A673 (cell line): Measurements from ENCODE around the gene NELL1. TPM values are rescaled to one million over a fixed set of nuclear protein-coding genes. Genes with fewer than 3 reads are reported as not detected.

Experiments used
- BruUV-seq: library from RNA; stranded (reverse); fragments of 400-500 nt; replicated peaks from 2 replicates; lab custom pipeline; 2021; lab: Mats Ljungman, UMichigan
- CTCF ChIA-PET: fragments of 300-600 bp; sonication (Branson Sonifier 250); formaldehyde crosslinking; loops from one replicate; lab custom pipeline; 2022; ENCODE audit warnings: antibody characterized with exemption; lab: Charles Lee
- POLR2A ChIA-PET: fragments of 300-600 bp; sonication (Branson Sonifier 250); formaldehyde crosslinking; loops from one replicate; lab custom pipeline; 2022; ENCODE audit warnings: antibody characterized with exemption; ENCODE audit not compliant: low non-redundant PET; lab: Charles Lee
- DNase-seq: peaks from one replicate; pipeline ENCODE4 v3.0.0-alpha.2; 2015; ENCODE audit warnings: low spot score
- H3K27ac ChIP-seq: fragments of 200-600 bp; sonication (generic); 2 replicates; pipeline ENCODE4 v1.5.1; 2016; ENCODE audit warnings: mixed run types, low read depth, mild to moderate bottlenecking, mixed read lengths, antibody characterized with exemption, low read length; ENCODE audit not compliant: poor library complexity, severe bottlenecking
- H3K27me3 ChIP-seq: fragments of 200-600 bp; sonication (generic); replicated peaks from 2 replicates; pipeline ENCODE4 v1.6.1; 2017; ENCODE audit warnings: mixed run types, low read depth, mild to moderate bottlenecking, mixed read lengths, antibody characterized with exemption, low read length; ENCODE audit not compliant: insufficient read depth, poor library complexity
- H3K36me3 ChIP-seq: fragments of 200-600 bp; sonication (generic); 2 replicates; pipeline ENCODE4 v1.6.1; 2016; ENCODE audit warnings: mixed run types, mild to moderate bottlenecking, mixed read lengths, antibody characterized with exemption, low read length; ENCODE audit not compliant: insufficient read depth, poor library complexity, severe bottlenecking
- H3K4me1 ChIP-seq: fragments of 200-600 bp; sonication (generic); 2 replicates; pipeline ENCODE4 v1.6.1; 2017; ENCODE audit warnings: mixed run types, mild to moderate bottlenecking, mixed read lengths, antibody characterized with exemption, low read length; ENCODE audit not compliant: insufficient read depth, poor library complexity, severe bottlenecking
- H3K4me3 ChIP-seq: fragments of 200-600 bp; sonication (generic); 2 replicates; pipeline ENCODE4 v1.5.1; 2016; ENCODE audit warnings: low read depth, mixed run types, mild to moderate bottlenecking, mixed read lengths, low read length; ENCODE audit not compliant: poor library complexity, severe bottlenecking
- H3K9me3 ChIP-seq: fragments of 200-600 bp; sonication (generic); 2 replicates; pipeline ENCODE4 v1.6.1; 2016; ENCODE audit warnings: mixed run types, low read depth, mild to moderate bottlenecking, mixed read lengths, antibody characterized with exemption, low read length; ENCODE audit not compliant: poor library complexity, severe bottlenecking
- CTCF ChIP-seq: fragments of 300-800, 200-600 bp; sonication (generic); conservative IDR thresholded peaks from 2 replicates; pipeline ENCODE4 v1.5.1; 2017; ENCODE audit warnings: low read depth, mild to moderate bottlenecking, antibody characterized with exemption, low read length, moderate library complexity, mixed read lengths
- EZH2 ChIP-seq: fragments of 200-600 bp; sonication (generic); IDR thresholded peaks from 2 replicates; pipeline ENCODE4 v1.6.1; 2017; ENCODE audit warnings: borderline replicate concordance, low read depth, mild to moderate bottlenecking, mixed read lengths, antibody characterized with exemption, low read length; ENCODE audit not compliant: poor library complexity, severe bottlenecking
- intact Hi-C: fragments of 100-400 bp; cut with micrococcal nuclease; formaldehyde crosslinking; loops from one replicate; pipeline ENCODE4 v1.10.0; 2022; ENCODE audit not compliant: unreplicated experiment
- total RNA-seq: library from RNA; stranded (reverse); gene quantifications from 2 replicates; pipeline ENCODE4 v1.2.3, GENCODE V29; 2021

NELL1 gene
- total RNA-seq, 1 experiment from 2014 or later = 0.32 TPM

DNA sequence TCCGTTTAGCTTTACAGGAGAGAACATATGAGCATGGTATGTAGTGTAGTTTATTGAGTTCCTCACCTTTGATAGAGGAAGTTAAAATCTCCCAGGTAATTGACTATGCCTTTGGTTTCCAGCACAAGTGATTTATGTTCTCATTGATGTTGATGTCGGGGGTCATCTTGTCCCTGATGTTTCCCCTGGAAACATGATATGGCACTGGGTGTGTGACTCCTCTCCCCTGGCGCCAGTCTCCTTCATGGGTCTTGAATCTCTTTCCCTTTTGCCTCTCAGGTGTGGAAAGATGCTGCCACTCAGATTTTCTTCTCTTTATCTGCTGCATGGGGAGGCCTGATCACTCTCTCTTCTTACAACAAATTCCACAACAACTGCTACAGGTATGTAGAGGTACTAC is 41.7 kb upstream of the NELL1 start:
- CTCF ChIA-PET = no interaction called here
- H3K4me3 ChIP-seq = no peak overlapping the region

GRCh38 chr11:20631519-20632168 is 37.7 kb upstream of the NELL1 start:
- POLR2A ChIA-PET = no interaction called here
- H3K27me3 ChIP-seq = peaks cover 3% of the 10 kb centered on the region
- no peak overlapping the region for H3K27ac ChIP-seq
- TF ChIP-seq EZH2 (no peak), CTCF (no peak)
- H3K4me3 ChIP-seq = no peak overlapping the region
- no peak for DNase-seq
- no TSS peak for BruUV-seq
- H3K36me3 ChIP-seq = no peaks in the 10 kb centered on the region
- H3K9me3 ChIP-seq = no peaks in the 10 kb centered on the region
- intact Hi-C loops = no loop called here
- CTCF ChIA-PET = no interaction called here
- no peaks in the 10 kb centered on the region for H3K4me1 ChIP-seq

More for the DNA sequence above, 41.7 kb upstream of the NELL1 start:
- intact Hi-C loops = no loop called here
- peaks cover 3% of the 10 kb centered on the region for H3K27me3 ChIP-seq
- TF ChIP-seq EZH2 (no peak), CTCF (no peak)
- no peak overlapping the region for H3K27ac ChIP-seq
- DNase-seq = no peak
- BruUV-seq = no TSS peak
- POLR2A ChIA-PET = no interaction called here
- H3K9me3 ChIP-seq = no peaks in the 10 kb centered on the region
- H3K36me3 ChIP-seq = no peaks in the 10 kb centered on the region
- H3K4me1 ChIP-seq = no peaks in the 10 kb centered on the region

DNA sequence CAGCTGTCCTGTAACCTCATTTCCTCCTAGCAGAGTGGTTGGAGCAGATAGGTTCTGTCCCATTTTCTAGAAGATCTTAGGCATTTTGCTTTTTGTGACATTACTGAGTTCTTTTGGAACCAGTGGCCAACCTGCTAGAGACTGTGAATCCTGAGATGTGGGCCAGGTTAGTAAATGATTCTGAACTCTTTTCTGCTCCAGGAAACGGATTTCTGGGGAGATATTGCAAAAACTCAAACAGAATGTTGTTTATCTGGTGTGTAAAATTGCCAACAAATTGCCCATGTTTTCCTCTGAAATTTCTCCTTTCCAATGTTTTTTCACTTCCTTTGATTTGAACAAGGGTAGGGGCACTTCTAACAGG is 37.2 kb upstream of the NELL1 start:
- Histone ChIP-seq H3K4me3 (no peak overlapping the region), H3K27ac (no peak overlapping the region), H3K36me3 (no peaks in the 10 kb centered on the region), H3K27me3 (peaks cover 2% of the 10 kb centered on the region), H3K9me3 (no peaks in the 10 kb centered on the region), H3K4me1 (no peaks in the 10 kb centered on the region)
- TF ChIP-seq CTCF = no peak
- TF ChIP-seq EZH2 = no peak
- POLR2A ChIA-PET = no interaction called here
- DNase-seq = no peak
- BruUV-seq = no TSS peak
- intact Hi-C loops = no loop called here
- CTCF ChIA-PET = no interaction called here
